GM21381 (cell line): ENCODE data around the gene UCK2.

Experiments
- ATAC-seq: cut with Tn5 transposase; IDR thresholded peaks from one replicate; pipeline ENCODE4 v1.9.1; 2021; ENCODE audit warnings: mild to moderate bottlenecking, moderate library complexity; ENCODE audit not compliant: unreplicated experiment

Gene UCK2

GRCh38 chr1:165928075-165928731, 100.8 kb downstream of the UCK2 start:
- ATAC-seq, result peak; percentile 37

- no peak for ATAC-seq
Observed at GRCh38 chr1:165930961-165931360, 103.5 kb downstream of the UCK2 start.

GRCh38 chr1:165933446-165934170, 106.2 kb downstream of the UCK2 start:
- ATAC-seq, result no peak

GRCh38 chr1:165936542-165936941, 109.1 kb downstream of the UCK2 start:
- no peak for ATAC-seq

GRCh38 chr1:165937829-165938228, 110.4 kb downstream of the UCK2 start:
- no peak for ATAC-seq

- no peak for ATAC-seq
Observed at GRCh38 chr1:165938844-165939243, 111.4 kb downstream of the UCK2 start.

- ATAC-seq, result no peak
Observed at GRCh38 chr1:165941531-165941930, 114.1 kb downstream of the UCK2 start.

GRCh38 chr1:165942062-165942461, 114.6 kb downstream of the UCK2 start:
- no peak for ATAC-seq

GRCh38 chr1:165942927-165943597, 115.6 kb downstream of the UCK2 start:
- ATAC-seq, result no peak

GRCh38 chr1:165945911-165946310, 118.5 kb downstream of the UCK2 start:
- ATAC-seq, result no peak

GRCh38 chr1:165947797-165948455, 120.5 kb downstream of the UCK2 start:
- ATAC-seq, result no peak

GRCh38 chr1:165949335-165950130, 122.1 kb downstream of the UCK2 start:
- ATAC-seq, result no peak

GRCh38 chr1:165954940-165955339, 127.5 kb downstream of the UCK2 start:
- ATAC-seq, result no peak

GRCh38 chr1:165958306-165958705, 130.9 kb downstream of the UCK2 start:
- no peak for ATAC-seq

GRCh38 chr1:165960136-165960535, 132.7 kb downstream of the UCK2 start:
- ATAC-seq, result no peak

- no peak for ATAC-seq
Observed at GRCh38 chr1:165960881-165961280, 133.5 kb downstream of the UCK2 start.
